Uterus (tissue), 4 donors: Measurements from ENCODE around the gene ZNF862. TPM values are rescaled to one million over a fixed set of nuclear protein-coding genes. Genes with fewer than 3 reads are reported as not detected.

Experiments
- DNase-seq, 2 donors: peaks; one replicate each; pipeline ENCODE4 v3.0.0-alpha.2; 2019 to 2020
- H3K27ac ChIP-seq, 2 donors: fragments of 200-600 bp; sonication (generic); 1 replicate in 1 of 2; 2 replicates in 1 of 2; pipeline ENCODE4 v1.5.1; 2016 to 2018
- H3K27me3 ChIP-seq, 2 donors: fragments of 200-600 bp; sonication (generic); one replicate each; pipeline ENCODE4 v1.5.1; 2018 to 2019; ENCODE audit warnings: control low read depth in 1 of 2
- H3K36me3 ChIP-seq, 2 donors: fragments of 200-600 bp; sonication (generic); one replicate each; pipeline ENCODE4 v1.5.1; 2019; ENCODE audit warnings: control low read depth in 1 of 2
- H3K4me1 ChIP-seq, 2 donors: fragments of 200-600 bp; sonication (generic); one replicate each; pipeline ENCODE4 v1.5.1; 2018 to 2019; ENCODE audit warnings: control low read depth in 1 of 2
- H3K4me3 ChIP-seq, 2 donors: fragments of 200-600 bp; sonication (generic); 1 replicate in 1 of 2; 2 replicates in 1 of 2; pipeline ENCODE4 v1.5.1; 2018 to 2019; ENCODE audit warnings: mild to moderate bottlenecking in 1 of 2
- H3K9me3 ChIP-seq, 2 donors: fragments of 200-600 bp; sonication (generic); one replicate each; pipeline ENCODE4 v1.5.1; 2019; ENCODE audit warnings: control low read depth in 1 of 2
- CTCF ChIP-seq, 4 experiments: fragments of 200-600 bp in 2 of 4; fragments of 450-650 bp in 2 of 4; sonication (generic) in 2 of 4; IDR thresholded peaks; one replicate each; pipeline ENCODE4 v1.5.1; 2016 to 2019; ENCODE audit warnings: antibody characterized with exemption in 4 of 4, mild to moderate bottlenecking in 2 of 4, moderate library complexity in 1 of 4
- POLR2A ChIP-seq, 2 donors: fragments of 450-650 bp; IDR thresholded peaks; one replicate each; pipeline ENCODE4 v1.6.1; 2016; ENCODE audit warnings: antibody characterized with exemption in 2 of 2, mild to moderate bottlenecking in 1 of 2, moderate library complexity in 1 of 2
- intact Hi-C: fragments of 100-400 bp; cut with DNase I; formaldehyde crosslinking; loops from one replicate; pipeline ENCODE4 v1.15.1; 2023; ENCODE audit warnings: low total_unique reads
- total RNA-seq, 4 donors: library from RNA; depleted of rRNA in 3 of 4; stranded (reverse); fragments of >200 nt in 3 of 4; gene quantifications; one replicate each; pipeline versions ENCODE4 v1.1.0 to v1.2.4, GENCODE V29; 2014 to 2023
- donor health status: DM: yes; HTN: yes; CAD: no.

The ZNF862 gene
- total RNA-seq, 4 donors from 2014 or later, result 1.8 to 39.4 (median 14.6) TPM

- DNase-seq, result no peak
- no peaks in the 10 kb centered on the region for H3K4me1 ChIP-seq
- H3K4me3 ChIP-seq, result no peak overlapping the region
- intact Hi-C loops, result no loop called here
- TF ChIP-seq CTCF (IDR thresholded peaks at IDR 0.05) (no peak), POLR2A (IDR thresholded peaks at IDR 0.05) (no peak)
- H3K27ac ChIP-seq, result no peak overlapping the region
- H3K27me3 ChIP-seq, result no peaks in the 10 kb centered on the region
- no peaks in the 10 kb centered on the region for H3K36me3 ChIP-seq
- H3K9me3 ChIP-seq, result no peaks in the 10 kb centered on the region
These were observed 41.8 kb upstream of the ZNF862 start for GRCh38 chr7:149796287-149796860.

- Histone ChIP-seq H3K4me3 (no peak overlapping the region), H3K4me1 (no peaks in the 10 kb centered on the region), H3K9me3 (no peaks in the 10 kb centered on the region), H3K27me3 (no peaks in the 10 kb centered on the region), H3K36me3 (no peaks in the 10 kb centered on the region), H3K27ac (no peak overlapping the region)
- no peak for DNase-seq
- TF ChIP-seq POLR2A (IDR thresholded peaks at IDR 0.05), result no peak
- intact Hi-C loops, result no loop called here
These were observed 40.4 kb upstream of the ZNF862 start for GRCh38 chr7:149797771-149798170.

- peak in 2 of 4 experiments; percentile 17 to 23 for TF ChIP-seq CTCF (IDR thresholded peaks at IDR 0.05)
- no peak for TF ChIP-seq POLR2A (IDR thresholded peaks at IDR 0.05)
- DNase-seq, result no peak
- H3K27ac ChIP-seq, result no peak overlapping the region
- no peaks in the 10 kb centered on the region for H3K27me3 ChIP-seq
- no peaks in the 10 kb centered on the region for H3K4me1 ChIP-seq
- no peaks in the 10 kb centered on the region for H3K9me3 ChIP-seq
- intact Hi-C loops, result no loop called here
- no peaks in the 10 kb centered on the region for H3K36me3 ChIP-seq
- no peak overlapping the region for H3K4me3 ChIP-seq
These were observed 38.6 kb upstream of the ZNF862 start for GRCh38 chr7:149799397-149800168.

GRCh38 chr7:149800169-149800555 is 38.0 kb upstream of the ZNF862 start:
- TF ChIP-seq POLR2A (IDR thresholded peaks at IDR 0.05) (no peak), CTCF (IDR thresholded peaks at IDR 0.05) (no peak)
- no peaks in the 10 kb centered on the region for H3K4me1 ChIP-seq
- intact Hi-C loops, result no loop called here
- no peaks in the 10 kb centered on the region for H3K9me3 ChIP-seq
- no peak for DNase-seq
- no peak overlapping the region for H3K27ac ChIP-seq
- H3K4me3 ChIP-seq, result no peak overlapping the region
- H3K27me3 ChIP-seq, result no peaks in the 10 kb centered on the region
- H3K36me3 ChIP-seq, result no peaks in the 10 kb centered on the region

GRCh38 chr7:149801002-149801566 is 37.1 kb upstream of the ZNF862 start:
- DNase-seq, result no peak
- Histone ChIP-seq H3K4me3 (no peak overlapping the region), H3K9me3 (no peaks in the 10 kb centered on the region), H3K27ac (no peak overlapping the region), H3K36me3 (no peaks in the 10 kb centered on the region), H3K4me1 (no peaks in the 10 kb centered on the region), H3K27me3 (no peaks in the 10 kb centered on the region)
- intact Hi-C loops, result no loop called here
- no peak for TF ChIP-seq CTCF (IDR thresholded peaks at IDR 0.05)
- TF ChIP-seq POLR2A (IDR thresholded peaks at IDR 0.05), result no peak
